ACC112 (cell line): ENCODE results near the gene INTS14.

Experiments
- H2AFZ ChIP-seq: fragments of 200-600 bp; sonication (generic); one replicate; pipeline ENCODE4 v1.6.0; 2017; ENCODE audit warnings: antibody characterized with exemption, low read length; ENCODE audit not compliant: unreplicated experiment
- H3K27ac ChIP-seq: fragments of 200-600 bp; sonication (generic); 2 replicates; pipeline ENCODE4 v1.5.1; 2014; ENCODE audit warnings: low read depth, mild to moderate bottlenecking, antibody characterized with exemption, low read length, moderate library complexity
- H3K27me3 ChIP-seq: fragments of 200-600 bp; sonication (generic); 2 replicates; pipeline ENCODE4 v1.6.1; 2014; ENCODE audit warnings: mild to moderate bottlenecking, antibody characterized with exemption, low read length, moderate library complexity, mixed read lengths; ENCODE audit not compliant: insufficient read depth
- H3K36me3 ChIP-seq: fragments of 200-600 bp; sonication (generic); 2 replicates; pipeline ENCODE4 v1.6.1; 2016; ENCODE audit warnings: mild to moderate bottlenecking, antibody characterized with exemption, low read length, moderate library complexity, mixed read lengths; ENCODE audit not compliant: insufficient read depth
- H3K4me1 ChIP-seq: fragments of 200-600 bp; sonication (generic); one replicate; pipeline ENCODE4 v1.6.1; 2016; ENCODE audit warnings: low read length, mixed read lengths; ENCODE audit not compliant: insufficient read depth, unreplicated experiment, control insufficient read depth
- H3K4me3 ChIP-seq: fragments of 200-600 bp; sonication (generic); 2 replicates; pipeline ENCODE4 v1.5.1; 2014; ENCODE audit warnings: mild to moderate bottlenecking, low read depth, low read length
- H3K79me2 ChIP-seq: fragments of 200-600 bp; sonication (generic); one replicate; pipeline ENCODE4 v1.6.0; 2016; ENCODE audit warnings: low read length; ENCODE audit not compliant: control insufficient read depth, unreplicated experiment, insufficient read depth

The INTS14 gene

DNA sequence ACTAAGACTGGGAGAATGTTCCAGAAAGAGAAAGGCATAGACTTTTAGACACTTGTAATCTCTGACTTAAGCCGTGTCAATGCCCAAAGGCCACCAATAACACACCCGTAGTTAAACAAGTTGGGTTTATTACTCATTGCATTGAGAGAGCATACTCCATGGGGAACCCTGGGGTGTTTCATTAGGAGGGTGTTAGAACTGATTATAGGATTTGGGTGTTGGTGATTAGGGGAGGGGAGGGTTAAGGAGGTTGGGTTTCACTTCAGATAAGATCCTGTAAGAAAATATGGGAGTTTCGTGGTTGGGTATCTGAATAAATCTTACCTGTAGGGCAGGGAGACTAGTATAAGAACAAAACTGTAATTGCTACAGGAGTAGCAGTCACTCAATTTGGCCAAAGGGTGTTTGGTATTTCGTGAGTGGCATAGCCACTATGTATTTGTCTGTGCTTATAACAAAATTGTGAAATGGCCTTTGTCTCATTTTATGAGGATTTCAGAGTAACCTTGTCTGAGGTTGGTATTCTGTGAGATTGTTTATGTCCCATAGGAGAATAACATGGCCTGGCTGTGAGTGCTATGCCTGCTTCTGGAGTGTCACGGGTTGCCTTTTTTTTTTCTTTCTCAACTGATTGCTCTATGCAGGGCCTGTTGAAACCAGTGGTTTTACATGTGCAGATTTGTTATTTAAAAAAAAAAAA, 77.7 kb downstream of the INTS14 start:
- Histone ChIP-seq H3K79me2 (peaks cover 70% of the 10 kb centered on the region), H3K4me3 (no peak overlapping the region), H2AFZ (no peak overlapping the region), H3K27me3 (no peaks in the 10 kb centered on the region), H3K4me1 (peaks cover 28% of the 10 kb centered on the region), H3K36me3 (0 out of 2 replicates have a peak, but pooled peaks cover 3% of the 10 kb centered on the region), H3K27ac (no peak overlapping the region)

GRCh38 chr15:65532738-65533051, 78.2 kb downstream of the INTS14 start:
- no peak overlapping the region for H3K27ac ChIP-seq
- H3K4me1 ChIP-seq: peaks cover 28% of the 10 kb centered on the region
- no peak overlapping the region for H3K4me3 ChIP-seq
- 0 out of 2 replicates have a peak, but pooled peaks cover 3% of the 10 kb centered on the region for H3K36me3 ChIP-seq
- peaks cover 66% of the 10 kb centered on the region for H3K79me2 ChIP-seq
- H3K27me3 ChIP-seq: no peaks in the 10 kb centered on the region
- H2AFZ ChIP-seq: no peak overlapping the region

GRCh38 chr15:65530318-65531111, 80.4 kb downstream of the INTS14 start, which contains the start of gene HACD3:
TSS of gene HACD3 (plus strand) at chr15:65530463. CDS start at chr15:65530632, 169 bp downstream.
- no peaks in the 10 kb centered on the region for H3K27me3 ChIP-seq
- peak within 1 kb of the TSS; percentile 100 for H3K4me3 ChIP-seq
- H2AFZ ChIP-seq: peak within 1 kb of the TSS; percentile 99
- peaks cover 28% of the 10 kb centered on the region for H3K4me1 ChIP-seq
- 0 out of 2 replicates have a peak, but pooled peaks cover 3% of the 10 kb centered on the region for H3K36me3 ChIP-seq
- H3K79me2 ChIP-seq: peaks cover 49% of the 10 kb centered on the region
- peak within 1 kb of the TSS; percentile 43; the same call in 1 of the 2 replicates for H3K27ac ChIP-seq

- Histone ChIP-seq H3K27me3 (no peaks in the 10 kb centered on the region), H2AFZ (peak overlapping the region; percentile 97), H3K27ac (no peak overlapping the region), H3K4me3 (peak overlapping the region; percentile 100), H3K36me3 (no peaks in the 10 kb centered on the region), H3K4me1 (peaks cover 24% of the 10 kb centered on the region), H3K79me2 (peaks cover 42% of the 10 kb centered on the region)
Observed at GRCh38 chr15:65529762-65530317, 81.1 kb downstream of the INTS14 start.
